HepG2 (cell line): Measurements from ENCODE around the gene CASD1.

Experiments
- TBP ChIP-seq: sonication (generic); formaldehyde crosslinking; IDR thresholded peaks from 2 replicates; pipeline ENCODE4 v1.5.0; 2020; ENCODE audit warnings: missing genetic modification reagents
- ZSCAN22 ChIP-seq: sonication (generic); formaldehyde crosslinking; IDR thresholded peaks from 2 replicates; pipeline ENCODE4 v1.4.0; 2020; ENCODE audit warnings: mild to moderate bottlenecking, missing genetic modification reagents

GRCh38 chr7:94466516-94466915, 43.1 kb upstream of the CASD1 start:
- TF ChIP-seq ZSCAN22 (CRISPR knock-in tag) = no peak
- TF ChIP-seq TBP (CRISPR knock-in tag) = no peak
